HUES64 (cell line): ENCODE results near the gene TRMO.

ENCODE experiments used
- H3K27ac ChIP-seq: 2 replicates; pipeline ENCODE4 v1.7.0; 2013; ENCODE audit warnings: low read depth, low read length, inconsistent platforms
- H3K27me3 ChIP-seq: 2 replicates; pipeline ENCODE4 v1.6.1; 2013; ENCODE audit warnings: mild to moderate bottlenecking, low read length; ENCODE audit not compliant: insufficient read depth
- H3K36me3 ChIP-seq: 2 replicates; pipeline ENCODE4 v1.6.1; 2013; ENCODE audit warnings: mild to moderate bottlenecking, low read length; ENCODE audit not compliant: insufficient read depth
- H3K4me1 ChIP-seq: 2 replicates; pipeline ENCODE4 v1.6.1; 2013; ENCODE audit warnings: mild to moderate bottlenecking, low read length, moderate library complexity; ENCODE audit not compliant: insufficient read depth
- H3K4me3 ChIP-seq: 2 replicates; pipeline ENCODE4 v1.5.1; 2013; ENCODE audit warnings: mild to moderate bottlenecking, low read length, moderate library complexity
- H3K9ac ChIP-seq: 2 replicates; pipeline ENCODE4 v1.6.1; 2013; ENCODE audit warnings: mild to moderate bottlenecking, low read depth, low read length
- H3K9me3 ChIP-seq: 2 replicates; pipeline ENCODE4 v1.6.1; 2013; ENCODE audit warnings: low read depth, low read length; ENCODE audit not compliant: insufficient read depth
- WGBS: fragments of 150-250, 120-280 bp; methylation state at CpG from one replicate; pipeline ENCODE4 v1.1.7; 2013; ENCODE audit warnings: missing lambda C conversion rate; 5-methylcytosine and 5-hydroxymethylcytosine counted together

TRMO gene

GRCh38 chr9:97919217-97919813, 3.0 kb downstream of the TRMO start:
- H3K36me3 ChIP-seq, result no peaks in the 10 kb centered on the region; the same call in 1 of the 2 replicates
- H3K4me1 ChIP-seq, result no peaks in the 10 kb centered on the region
- peaks cover 21% of the 10 kb centered on the region; the same call in 1 of the 2 replicates for H3K27me3 ChIP-seq
- H3K9me3 ChIP-seq, result no peaks in the 10 kb centered on the region
- H3K9ac ChIP-seq, result no peak overlapping the region
- no peak overlapping the region for H3K27ac ChIP-seq
- no peak overlapping the region for H3K4me3 ChIP-seq

- Histone ChIP-seq H3K27me3 (peaks cover 15% of the 10 kb centered on the region; the same call in 1 of the 2 replicates), H3K4me3 (no peak overlapping the region)
- 96% methylated on average over 4 of the region's 4 CpGs for WGBS
These were observed 3.7 kb downstream of the TRMO start for GRCh38 chr9:97918611-97919010.

GRCh38 chr9:97911970-97912369, 10.3 kb downstream of the TRMO start:
- H3K36me3 ChIP-seq, result peaks cover 27% of the 10 kb centered on the region; the same call in 1 of the 2 replicates
- no peak overlapping the region for H3K4me3 ChIP-seq
- 100% methylated on average over 1 of the region's 1 CpG for WGBS

More at GRCh38 chr9:97918611-97919010, 3.7 kb downstream of the TRMO start:
- H3K9ac ChIP-seq, result no peak overlapping the region
- no peaks in the 10 kb centered on the region for H3K9me3 ChIP-seq
- peaks cover 1% of the 10 kb centered on the region; the same call in 1 of the 2 replicates for H3K36me3 ChIP-seq
- no peaks in the 10 kb centered on the region for H3K4me1 ChIP-seq
- no peak overlapping the region for H3K27ac ChIP-seq

GRCh38 chr9:97911528-97911927, 10.8 kb downstream of the TRMO start:
- Histone ChIP-seq H3K9ac (no peak overlapping the region), H3K36me3 (peaks cover 27% of the 10 kb centered on the region; the same call in 1 of the 2 replicates), H3K9me3 (no peaks in the 10 kb centered on the region), H3K4me1 (no peaks in the 10 kb centered on the region), H3K27me3 (no peaks in the 10 kb centered on the region), H3K27ac (no peak overlapping the region), H3K4me3 (no peak overlapping the region)
- WGBS, result 97% methylated on average over 2 of the region's 2 CpGs

More at GRCh38 chr9:97911970-97912369, 10.3 kb downstream of the TRMO start:
- no peak overlapping the region for H3K27ac ChIP-seq
- H3K4me1 ChIP-seq, result no peaks in the 10 kb centered on the region
- no peaks in the 10 kb centered on the region for H3K27me3 ChIP-seq
- no peaks in the 10 kb centered on the region for H3K9me3 ChIP-seq
- H3K9ac ChIP-seq, result no peak overlapping the region

- peaks cover 27% of the 10 kb centered on the region; the same call in 1 of the 2 replicates for H3K36me3 ChIP-seq
- H3K4me1 ChIP-seq, result no peaks in the 10 kb centered on the region
- H3K9ac ChIP-seq, result no peak overlapping the region
- H3K27ac ChIP-seq, result no peak overlapping the region
- H3K27me3 ChIP-seq, result no peaks in the 10 kb centered on the region
- WGBS, result 91% methylated on average over 6 of the region's 6 CpGs
- H3K4me3 ChIP-seq, result no peak overlapping the region
- H3K9me3 ChIP-seq, result no peaks in the 10 kb centered on the region
These were observed 11.9 kb downstream of the TRMO start for GRCh38 chr9:97910357-97910756.

- Histone ChIP-seq H3K27me3 (no peaks in the 10 kb centered on the region), H3K4me1 (no peaks in the 10 kb centered on the region), H3K36me3 (peaks cover 27% of the 10 kb centered on the region; the same call in 1 of the 2 replicates), H3K9me3 (no peaks in the 10 kb centered on the region), H3K27ac (no peak overlapping the region), H3K4me3 (no peak overlapping the region), H3K9ac (no peak overlapping the region)
- WGBS, result 93% methylated on average over 1 of the region's 1 CpG
These were observed 13.6 kb downstream of the TRMO start for GRCh38 chr9:97908705-97909104.

GRCh38 chr9:97907632-97908031, 14.7 kb downstream of the TRMO start:
- no peaks in the 10 kb centered on the region for H3K4me1 ChIP-seq
- no peaks in the 10 kb centered on the region for H3K9me3 ChIP-seq
- no peaks in the 10 kb centered on the region for H3K27me3 ChIP-seq
- H3K9ac ChIP-seq, result no peak overlapping the region
- WGBS, result 92% methylated on average over 5 of the region's 5 CpGs
- H3K4me3 ChIP-seq, result no peak overlapping the region
- peaks cover 20% of the 10 kb centered on the region; the same call in 1 of the 2 replicates for H3K36me3 ChIP-seq
- no peak overlapping the region for H3K27ac ChIP-seq

GRCh38 chr9:97907046-97907445, 15.3 kb downstream of the TRMO start:
- Histone ChIP-seq H3K36me3 (peaks cover 15% of the 10 kb centered on the region; the same call in 1 of the 2 replicates), H3K4me1 (no peaks in the 10 kb centered on the region), H3K27ac (no peak overlapping the region), H3K9me3 (no peaks in the 10 kb centered on the region), H3K4me3 (no peak overlapping the region), H3K27me3 (no peaks in the 10 kb centered on the region), H3K9ac (no peak overlapping the region)
- WGBS, result 97% methylated on average over 3 of the region's 3 CpGs

GRCh38 chr9:97906236-97906831, 16.0 kb downstream of the TRMO start:
- H3K36me3 ChIP-seq, result peaks cover 14% of the 10 kb centered on the region; the same call in 1 of the 2 replicates
- H3K9ac ChIP-seq, result no peak overlapping the region
- no peaks in the 10 kb centered on the region for H3K9me3 ChIP-seq
- no peak overlapping the region for H3K4me3 ChIP-seq
- H3K27ac ChIP-seq, result no peak overlapping the region
- WGBS, result 85% methylated on average over 12 of the region's 12 CpGs
- H3K27me3 ChIP-seq, result no peaks in the 10 kb centered on the region
- no peaks in the 10 kb centered on the region for H3K4me1 ChIP-seq

GRCh38 chr9:97905228-97905627, 17.1 kb downstream of the TRMO start:
- Histone ChIP-seq H3K4me3 (no peak overlapping the region), H3K9me3 (no peaks in the 10 kb centered on the region), H3K36me3 (peaks cover 9% of the 10 kb centered on the region; the same call in 1 of the 2 replicates), H3K4me1 (no peaks in the 10 kb centered on the region), H3K27ac (no peak overlapping the region), H3K27me3 (no peaks in the 10 kb centered on the region), H3K9ac (no peak overlapping the region)
- 93% methylated on average over 2 of the region's 2 CpGs for whole genome bisulfite sequencing

GRCh38 chr9:97904725-97905124, 17.6 kb downstream of the TRMO start:
- 97% methylated on average over 9 of the region's 9 CpGs for WGBS

More at GRCh38 chr9:97904725-97905124, 17.6 kb downstream of the TRMO start:
- Histone ChIP-seq H3K9ac (no peak overlapping the region), H3K27ac (no peak overlapping the region), H3K4me1 (no peaks in the 10 kb centered on the region), H3K27me3 (no peaks in the 10 kb centered on the region), H3K9me3 (no peaks in the 10 kb centered on the region), H3K36me3 (peaks cover 4% of the 10 kb centered on the region; the same call in 1 of the 2 replicates), H3K4me3 (no peak overlapping the region)
